ENCODE results near the gene SESN1.

The SESN1 gene

DNA sequence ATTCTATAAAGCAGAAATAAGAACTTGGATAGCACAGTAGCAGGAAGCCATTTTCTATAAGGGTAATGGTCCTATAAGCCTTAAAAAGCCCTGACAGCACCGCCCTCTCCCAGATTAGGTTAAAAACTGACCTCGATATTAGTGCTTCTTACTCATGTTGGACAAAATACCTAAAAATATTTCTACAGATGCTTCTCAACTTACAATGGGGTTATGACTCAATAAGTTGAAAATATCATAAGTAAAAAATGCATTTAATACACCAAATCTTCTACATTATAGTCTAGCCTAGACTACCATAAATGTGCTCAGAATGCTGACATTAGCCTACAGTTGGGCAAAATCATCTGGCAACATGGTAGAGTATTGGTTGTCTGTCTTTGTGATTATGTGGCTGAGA is 70.3 kb downstream of the SESN1 start:
- no peak for DNase-seq

DNA sequence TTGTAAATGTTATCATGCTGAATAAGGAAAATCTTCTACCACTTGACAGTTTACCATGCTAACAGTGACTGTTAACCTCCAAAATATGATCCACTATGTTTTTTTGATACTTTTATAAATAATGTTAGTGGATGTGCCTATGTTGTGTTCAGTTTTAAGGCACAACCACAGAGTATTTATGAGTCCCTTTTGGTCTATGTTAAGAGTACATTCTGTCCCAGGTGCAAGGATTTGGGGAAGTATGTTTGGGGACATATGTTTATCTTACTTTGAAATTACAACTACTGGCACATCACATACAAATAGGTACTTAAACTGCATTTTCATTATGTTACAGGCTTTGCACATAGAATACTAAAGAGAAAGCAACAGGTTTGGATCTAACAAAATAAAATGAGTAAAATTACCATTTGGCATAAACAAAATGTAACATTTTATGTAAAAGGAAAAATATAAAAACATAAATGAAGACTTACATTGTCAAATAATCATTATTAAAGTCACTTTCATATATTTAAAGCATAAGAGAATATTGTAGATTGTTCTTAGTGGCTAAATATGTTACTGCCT is 71.2 kb downstream of the SESN1 start:
- DNase-seq: no peak

DNA sequence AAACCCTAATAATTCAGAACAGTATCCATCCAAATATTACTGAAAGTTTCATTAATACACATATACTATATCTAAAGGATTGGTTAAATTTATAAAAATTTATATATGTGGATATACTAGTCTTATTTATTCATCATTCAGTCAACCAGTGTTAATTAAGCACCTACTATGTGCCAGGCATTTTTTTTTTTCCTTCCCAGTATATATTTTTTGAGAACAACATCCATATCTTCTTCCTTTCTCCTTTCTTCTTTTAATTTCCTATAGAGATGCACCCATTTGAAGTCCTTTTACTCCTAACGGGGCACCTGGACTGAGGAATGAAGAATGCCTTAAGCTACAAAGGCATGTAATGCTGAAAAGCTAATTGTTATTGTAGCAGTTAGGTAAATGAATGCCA is 72.8 kb downstream of the SESN1 start:
- DNase-seq: no peak

DNA sequence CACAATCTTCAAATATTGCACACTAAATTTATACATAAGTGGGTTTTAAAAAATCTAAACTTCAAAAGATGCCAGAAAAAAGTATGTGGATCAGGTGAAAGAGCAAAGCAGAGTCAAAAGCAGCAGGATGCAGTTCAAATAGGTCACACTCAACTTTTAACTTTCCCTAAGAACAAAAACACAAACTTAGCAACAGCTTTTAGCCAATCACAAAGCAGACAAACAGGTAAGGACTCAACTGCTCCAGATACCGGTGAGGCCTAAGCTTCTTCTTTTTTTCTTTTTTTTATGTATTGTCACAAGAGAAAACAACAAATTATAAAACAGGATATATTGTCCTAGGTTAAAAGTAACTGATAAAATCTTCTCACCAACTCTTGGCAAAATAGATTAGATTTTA is 74.7 kb downstream of the SESN1 start:
- no peak for DNase-seq

DNA sequence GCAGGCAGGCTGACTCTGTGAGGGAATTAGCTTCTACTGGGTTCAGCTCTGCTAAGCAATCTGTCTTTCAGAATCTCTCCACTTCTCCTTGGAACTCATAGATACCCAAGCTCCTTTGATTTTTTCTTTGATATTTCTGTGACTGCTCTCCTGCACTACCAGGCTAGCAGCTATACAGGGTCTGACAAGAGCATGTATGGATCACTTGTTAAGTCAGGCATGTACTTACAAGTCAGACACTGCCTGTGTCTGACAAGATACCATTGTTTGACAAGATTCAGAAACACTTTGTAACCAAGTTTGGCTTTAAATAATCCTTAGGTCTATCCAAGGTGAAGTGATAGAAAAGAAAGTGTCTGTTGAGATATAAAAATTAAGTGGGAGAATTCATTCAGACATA is 79.5 kb downstream of the SESN1 start:
- no peak for DNase-seq

DNA sequence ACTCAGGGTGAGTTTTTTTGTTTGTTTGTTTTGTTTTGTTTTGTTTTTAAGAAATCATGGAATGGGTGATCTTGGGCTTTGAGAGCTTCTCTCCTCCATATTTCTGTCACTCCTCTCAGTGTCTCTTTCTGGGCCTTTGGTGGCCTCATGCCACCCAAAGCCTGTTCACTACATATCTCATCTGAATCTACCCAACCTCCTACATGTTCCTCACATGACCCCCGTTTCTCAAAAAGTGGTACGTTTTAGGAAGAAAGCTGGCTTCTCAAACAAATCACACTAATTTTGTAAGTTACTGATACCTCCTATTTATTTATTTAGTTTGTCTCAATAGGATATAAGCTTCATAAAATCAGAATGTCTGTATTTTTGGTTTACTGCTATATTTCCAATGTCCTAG is 80.0 kb downstream of the SESN1 start:
- no peak for DNase-seq

DNA sequence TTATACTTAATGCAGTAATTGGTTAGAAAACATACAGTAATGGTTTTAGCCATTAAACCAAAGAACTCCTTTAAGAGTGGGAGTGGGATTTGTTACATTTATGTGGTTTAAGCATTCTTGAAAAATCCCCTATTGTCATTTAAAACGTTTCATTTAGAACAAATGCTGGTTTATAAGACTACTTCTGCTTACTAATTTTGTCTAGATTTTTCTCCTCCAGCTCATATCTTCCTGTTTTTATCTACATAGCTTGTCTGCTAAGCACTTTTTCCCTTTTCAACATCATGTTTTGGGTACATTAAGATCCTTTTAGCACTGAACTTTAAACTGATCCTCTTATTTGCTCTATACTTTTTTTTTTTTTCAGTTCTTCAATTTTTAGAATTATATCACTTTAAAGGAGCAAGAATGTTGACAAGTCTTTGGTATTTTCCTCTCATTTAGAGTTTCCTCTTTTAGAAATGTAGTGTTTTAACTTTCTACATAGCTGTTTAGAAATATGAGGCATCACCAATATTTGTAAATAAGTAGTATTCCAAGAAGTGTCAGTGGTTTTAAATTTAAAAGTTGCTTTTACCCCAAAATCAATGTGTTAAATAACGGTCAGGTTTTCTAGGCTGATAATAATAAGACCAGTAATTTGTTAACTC is 80.9 kb downstream of the SESN1 start:
- DNase-seq: no peak

DNA sequence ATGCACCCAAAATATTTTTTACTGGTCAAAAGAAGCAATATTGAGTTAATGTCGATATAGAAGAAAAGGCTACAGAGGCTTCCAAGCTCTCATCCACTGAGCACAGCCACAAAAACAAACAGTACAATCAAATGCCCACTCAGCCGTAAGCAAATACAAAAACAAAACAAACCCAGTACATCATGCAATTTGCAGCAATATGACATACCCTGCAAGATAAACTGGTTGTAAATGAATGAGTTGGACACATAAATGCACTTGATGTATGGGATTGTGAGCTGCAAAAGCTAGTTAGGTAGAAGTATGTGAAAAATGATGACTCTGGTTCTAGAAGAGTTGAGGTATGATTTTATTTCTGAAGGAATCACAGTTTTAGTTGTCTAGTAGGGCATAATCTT is 83.9 kb downstream of the SESN1 start:
- DNase-seq: no peak

DNA sequence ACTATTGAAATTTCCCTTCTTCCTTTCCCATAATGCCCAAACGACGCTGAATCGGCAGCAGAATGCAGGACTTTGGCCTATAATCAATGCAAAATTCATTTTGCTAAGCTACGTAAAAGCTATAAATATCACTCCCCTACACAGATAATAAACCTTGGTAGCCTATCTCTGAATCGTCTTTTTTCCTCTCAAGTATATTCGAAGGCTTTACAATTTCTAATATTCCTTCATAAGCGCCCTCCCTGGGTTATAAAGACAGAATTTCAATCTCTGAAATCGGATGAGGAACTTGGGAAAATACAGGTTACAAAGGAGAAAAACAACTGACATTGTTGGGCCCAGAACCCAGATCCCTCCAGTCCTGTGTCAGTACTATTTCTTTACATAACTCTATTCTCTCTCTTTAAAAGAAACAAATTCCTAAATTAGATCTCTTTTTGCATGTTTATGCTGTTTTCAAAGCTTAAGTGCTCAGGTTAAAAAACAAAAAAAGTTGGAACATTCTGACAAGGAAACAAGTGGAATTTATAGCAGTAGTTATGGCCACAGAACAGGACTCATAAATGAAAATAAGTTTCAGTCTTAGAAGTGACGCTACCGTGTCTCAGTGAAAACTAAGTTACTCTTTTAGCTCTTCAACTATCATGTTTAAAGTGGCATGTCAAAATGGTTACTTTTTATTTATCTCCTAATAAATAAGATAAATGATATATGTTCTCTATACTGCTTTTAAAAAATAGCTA is 84.5 kb downstream of the SESN1 start:
- no peak for DNase-seq

DNA sequence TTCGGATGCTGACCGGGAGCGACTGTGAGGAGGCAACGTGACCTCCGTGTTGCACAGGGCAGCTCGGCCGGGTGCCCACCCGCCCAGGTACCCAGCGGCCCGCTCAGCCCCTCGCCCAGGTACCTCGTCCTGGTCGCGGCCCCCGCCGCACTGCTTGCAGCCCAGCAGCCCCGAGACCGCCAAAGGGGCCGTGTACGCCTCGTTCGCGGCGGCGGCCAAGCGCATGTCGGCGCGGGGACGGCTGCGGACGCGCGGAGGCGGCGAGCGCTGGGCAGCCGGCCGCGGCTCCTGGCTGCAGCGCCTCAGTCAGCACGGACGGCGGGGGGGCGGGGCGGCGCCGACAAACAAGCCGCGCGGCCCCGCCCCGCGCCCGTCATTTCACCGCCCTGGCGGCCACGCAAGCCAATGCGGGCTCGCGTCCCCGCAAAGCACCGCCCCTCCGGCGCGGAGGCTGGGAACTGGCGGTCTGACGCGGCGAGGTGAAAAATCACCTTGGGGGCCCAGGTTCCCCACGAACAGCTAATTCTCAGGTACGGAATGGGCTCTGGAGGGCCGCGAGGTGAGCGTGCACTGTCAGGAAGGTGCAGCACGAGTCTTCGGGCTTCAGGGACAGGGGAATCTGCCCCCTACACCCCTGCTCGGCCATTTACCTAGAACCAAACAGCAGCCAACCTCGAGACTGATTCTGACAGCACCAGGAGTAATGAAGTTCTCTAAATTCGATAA is 85.2 kb downstream of the SESN1 start:
- peak; percentile 81 for DNase-seq

DNA sequence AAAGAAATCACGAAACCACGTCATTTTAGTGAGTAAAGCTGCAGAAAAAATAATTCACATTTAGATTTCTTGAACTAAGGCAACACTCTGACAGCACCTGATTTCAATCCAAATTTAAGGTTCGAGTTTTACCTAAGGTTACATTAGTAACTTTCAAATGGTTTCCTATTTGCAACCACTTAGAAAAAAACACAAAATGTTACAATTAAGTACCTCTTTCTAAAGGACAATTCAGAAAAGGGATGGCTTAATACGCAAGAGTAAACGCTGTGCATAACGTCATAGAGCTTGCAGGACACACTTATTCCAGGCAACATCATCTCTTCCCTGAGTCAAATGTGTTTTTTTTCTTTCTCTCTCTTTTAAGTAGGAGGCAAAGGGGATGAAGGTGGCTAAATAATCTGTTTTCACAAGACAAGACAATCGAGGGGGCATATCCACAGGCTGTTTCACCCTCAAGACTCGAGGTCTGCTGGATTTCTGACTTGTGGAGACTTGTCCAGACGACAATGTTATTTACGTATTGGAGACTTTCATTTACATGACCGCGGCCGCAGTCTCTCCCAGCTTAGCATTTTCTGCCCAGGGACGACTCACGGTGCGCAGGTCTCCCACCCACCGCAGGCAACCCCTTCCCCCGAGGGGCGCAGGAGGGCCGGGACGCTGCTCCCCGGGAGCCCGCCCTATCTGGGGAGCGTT is 86.0 kb downstream of the SESN1 start:
- DNase-seq: peak; percentile 33

DNA sequence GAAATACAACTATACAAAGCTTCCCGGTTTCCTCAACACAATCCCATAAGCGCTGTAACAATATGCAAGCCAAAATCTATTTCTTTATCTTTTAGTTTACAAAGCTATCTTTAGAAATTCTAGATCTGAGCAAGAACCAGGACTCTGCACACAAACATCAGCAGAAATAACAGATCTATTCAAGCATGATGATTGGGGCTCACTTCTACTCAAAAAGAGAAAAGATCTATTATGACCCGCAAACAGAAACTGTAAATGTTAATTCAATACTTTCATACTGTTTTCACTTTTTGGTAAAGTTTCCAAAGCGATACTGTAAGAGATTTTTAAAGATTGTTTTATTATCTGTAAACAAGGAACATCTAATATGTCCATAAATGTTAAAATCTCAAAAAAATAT is 86.6 kb downstream of the SESN1 start:
- DNase-seq: no peak

DNA sequence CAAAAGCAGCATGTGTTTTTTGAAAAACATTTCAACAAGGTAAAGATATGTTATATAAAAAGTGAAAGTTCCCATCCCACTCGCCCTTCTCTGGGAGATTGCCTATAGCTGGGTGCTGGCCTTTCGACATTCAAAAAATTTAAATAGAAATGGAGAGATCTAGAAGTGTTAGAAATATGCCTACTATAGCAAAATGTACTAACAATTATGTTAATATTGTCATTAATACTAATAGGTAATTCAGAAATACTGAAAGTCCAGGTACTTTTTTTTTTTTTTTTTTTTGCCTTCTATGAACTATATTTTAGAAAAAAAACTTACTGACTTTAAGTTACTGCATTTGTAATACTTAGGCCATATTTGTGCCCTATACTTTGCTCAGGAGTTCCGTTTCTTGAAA is 87.1 kb downstream of the SESN1 start:
- no peak for DNase-seq

DNA sequence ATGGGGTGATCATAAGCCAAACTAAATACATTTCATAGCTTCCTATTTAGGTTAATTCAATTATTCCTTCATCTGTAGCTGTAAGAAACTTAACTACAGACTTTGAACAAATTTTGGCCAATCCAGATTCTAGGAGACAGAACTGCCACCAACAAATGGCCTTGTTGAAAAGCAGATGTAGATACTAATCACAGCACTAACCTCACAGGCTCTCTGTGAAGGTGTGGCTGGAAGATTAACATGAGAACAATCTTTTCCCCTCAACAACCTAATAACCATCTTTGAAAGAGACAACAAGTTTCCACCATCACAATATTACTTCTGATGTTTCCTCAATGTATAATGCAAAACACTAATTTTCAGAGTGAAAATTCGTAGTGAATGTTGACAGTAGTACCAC is 87.8 kb downstream of the SESN1 start:
- DNase-seq: no peak

DNA sequence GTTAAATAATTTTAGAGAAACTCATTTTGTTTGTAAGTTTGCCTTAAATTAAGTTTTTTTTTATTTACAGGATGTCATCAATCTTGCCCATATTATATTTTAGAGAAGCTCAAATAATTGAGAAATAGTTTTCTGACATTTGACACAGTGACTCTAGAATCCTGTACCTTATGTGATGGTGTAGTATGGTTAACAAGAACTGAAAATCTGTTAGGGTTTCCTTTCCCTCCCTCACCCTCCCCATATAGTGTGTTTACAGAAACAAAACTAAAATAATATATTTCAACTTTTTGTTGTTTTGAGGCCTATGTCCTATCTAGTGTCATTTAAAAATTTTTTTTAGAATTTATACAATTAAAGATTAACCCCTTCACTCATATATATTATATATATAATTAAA is 91.8 kb downstream of the SESN1 start:
- no peak for DNase-seq

DNA sequence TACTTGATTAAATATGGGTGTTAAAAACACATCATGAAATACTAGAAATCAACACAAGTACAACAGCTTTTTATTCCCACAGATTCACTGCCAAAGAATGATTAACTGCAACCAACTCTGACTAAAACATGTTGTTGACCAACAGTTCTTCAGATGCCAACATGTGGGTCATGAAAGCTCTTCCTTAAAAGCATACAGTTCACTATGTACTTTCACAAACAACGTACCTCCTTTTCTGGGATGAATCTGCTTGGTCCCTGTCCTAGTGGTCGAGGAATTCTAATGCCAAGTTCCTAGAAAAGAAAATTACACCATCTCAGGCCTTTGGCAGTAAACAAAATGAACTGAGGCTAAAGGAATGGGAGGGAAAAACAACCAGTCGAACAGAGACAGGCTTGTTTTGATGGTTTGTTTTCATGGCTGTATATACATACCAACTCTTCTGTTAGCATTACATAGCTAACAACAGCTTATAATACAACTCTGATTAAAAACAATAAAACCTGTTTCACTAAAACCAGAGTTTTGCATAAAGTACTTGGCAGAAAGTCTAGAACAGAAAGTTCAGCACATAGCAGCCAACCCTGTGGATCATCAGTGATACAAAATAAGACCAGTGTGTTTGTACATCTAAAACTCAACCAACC is 92.5 kb downstream of the SESN1 start:
- DNase-seq: no peak

DNA sequence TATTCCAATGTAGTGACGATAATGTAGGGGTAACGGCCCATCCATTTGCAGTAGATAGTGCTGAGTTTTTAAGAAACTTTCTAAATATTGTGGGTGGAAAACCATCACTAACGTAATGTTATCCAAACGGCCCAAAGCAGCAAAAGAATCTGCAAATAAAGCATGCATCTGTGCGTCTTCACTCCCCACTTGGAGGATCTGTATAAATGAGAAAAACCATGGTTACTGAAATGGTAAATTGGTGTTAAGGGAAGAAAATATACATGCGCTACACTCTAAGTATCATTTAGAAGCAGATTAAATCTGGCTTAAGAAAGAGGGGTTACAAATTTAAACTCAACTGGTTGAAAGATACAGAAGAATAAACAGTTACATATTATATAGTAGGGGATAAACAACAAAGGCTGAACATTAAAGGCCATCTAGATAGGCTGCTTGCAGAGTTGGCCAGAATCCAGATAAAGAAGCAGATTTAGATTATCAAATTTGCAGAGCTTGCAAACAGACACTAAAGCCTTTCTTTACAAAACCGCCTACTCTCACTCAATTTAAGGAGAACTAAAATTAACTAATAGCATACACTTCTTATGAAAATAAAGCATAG is 93.3 kb downstream of the SESN1 start:
- no peak for DNase-seq

DNA sequence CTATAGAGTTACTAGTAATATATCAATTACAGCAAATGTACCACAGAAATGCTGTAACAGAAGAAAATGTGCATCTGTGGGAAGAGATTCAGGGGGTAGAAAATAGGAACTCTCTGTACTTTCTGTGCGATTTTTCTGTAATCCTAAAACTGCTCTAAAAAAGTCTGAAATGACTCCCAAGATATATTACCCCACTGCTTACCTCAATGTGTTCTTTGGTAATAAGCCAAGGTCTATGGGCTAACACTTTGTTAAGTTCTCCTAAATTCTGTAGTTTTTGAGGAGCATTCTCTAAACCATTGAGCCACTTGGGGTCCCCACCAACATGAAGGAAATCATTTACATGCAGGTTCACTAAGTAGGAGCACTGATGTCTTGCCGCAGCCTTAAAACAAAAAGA is 94.4 kb downstream of the SESN1 start:
- DNase-seq: no peak

DNA sequence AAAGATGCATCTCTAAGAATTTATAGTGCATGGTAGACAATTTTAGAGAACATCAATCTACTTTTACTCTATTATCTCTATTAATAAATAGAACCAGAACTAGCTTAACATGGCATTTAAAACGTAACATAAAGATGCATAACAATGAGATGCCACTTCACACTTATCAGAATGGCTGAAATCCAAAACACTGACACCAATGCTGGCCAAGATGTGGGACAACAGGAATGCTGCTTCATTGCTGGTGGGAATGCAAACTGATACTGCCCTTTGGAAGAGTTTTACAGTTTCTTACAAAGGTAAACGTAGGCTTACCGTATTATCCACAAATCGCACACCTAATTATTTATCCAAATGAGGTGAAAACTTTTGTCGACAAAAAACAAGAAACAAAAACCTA is 95.2 kb downstream of the SESN1 start:
- no peak for DNase-seq

DNA sequence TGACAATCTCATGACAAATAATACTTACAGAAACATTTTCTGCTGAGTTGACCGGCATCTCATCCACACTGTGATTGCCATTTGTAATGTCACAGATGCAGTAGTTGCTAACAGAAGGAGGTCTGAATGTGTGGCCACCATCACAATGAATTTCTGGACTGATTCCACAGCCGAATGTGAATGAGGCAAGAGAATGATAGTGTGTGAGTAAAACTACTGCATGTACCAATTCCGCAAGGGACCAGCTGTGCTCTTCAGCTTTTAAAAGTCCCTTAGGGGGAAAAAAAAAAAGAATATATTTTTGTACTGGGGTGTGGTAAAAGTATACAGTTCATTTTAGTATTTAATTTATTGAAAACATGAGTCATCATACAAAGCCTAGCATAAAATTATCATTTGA is 96.2 kb downstream of the SESN1 start:
- DNase-seq: no peak

DNA sequence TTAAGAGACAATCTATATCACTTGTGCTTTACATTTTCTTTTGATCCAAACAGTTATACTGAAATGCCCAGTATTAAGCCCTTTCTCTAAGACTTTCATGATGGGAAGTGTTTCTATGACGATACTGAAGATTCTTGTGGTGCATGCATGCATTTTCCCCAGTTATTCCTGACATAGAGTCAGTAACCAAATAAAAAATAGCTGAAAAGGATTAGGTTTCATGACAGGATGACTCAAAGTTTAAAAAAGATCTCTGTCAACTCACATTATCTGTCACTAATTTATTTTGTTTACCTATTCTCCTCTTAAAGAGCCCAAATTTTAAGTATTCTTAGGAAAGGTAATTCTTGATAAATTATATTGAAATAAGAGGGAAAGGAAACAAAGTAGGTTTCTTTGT is 98.4 kb downstream of the SESN1 start:
- DNase-seq: no peak

DNA sequence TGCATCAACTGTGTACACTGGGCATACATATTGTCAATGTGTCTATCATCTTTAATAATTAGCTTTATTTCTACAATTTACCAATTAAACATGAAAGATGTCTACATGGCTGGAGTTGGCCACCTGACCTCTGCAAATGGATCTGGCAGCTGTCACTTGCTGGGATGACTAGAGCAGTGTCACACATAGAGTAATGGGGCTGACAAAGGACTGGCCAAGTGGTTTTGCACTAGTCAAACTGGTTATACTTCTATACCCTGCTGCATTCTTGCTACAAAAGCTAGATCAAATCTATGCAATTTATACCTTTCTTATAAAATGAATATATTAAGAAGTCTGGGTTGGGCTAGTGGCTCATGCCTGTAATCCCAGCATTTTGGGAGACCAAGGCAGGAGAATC is 99.3 kb downstream of the SESN1 start:
- no peak for DNase-seq
